GM18502 (cell line): ENCODE results near the gene PPTC7.

ENCODE experiments used
- ATAC-seq: cut with Tn5 transposase; IDR thresholded peaks from one replicate; pipeline ENCODE4 v1.9.1; 2021; ENCODE audit warnings: mild to moderate bottlenecking; ENCODE audit not compliant: unreplicated experiment, poor library complexity

PPTC7 gene

GRCh38 chr12:110501399-110501751, 81.7 kb downstream of the PPTC7 start:
- ATAC-seq: peak; percentile 11

DNA sequence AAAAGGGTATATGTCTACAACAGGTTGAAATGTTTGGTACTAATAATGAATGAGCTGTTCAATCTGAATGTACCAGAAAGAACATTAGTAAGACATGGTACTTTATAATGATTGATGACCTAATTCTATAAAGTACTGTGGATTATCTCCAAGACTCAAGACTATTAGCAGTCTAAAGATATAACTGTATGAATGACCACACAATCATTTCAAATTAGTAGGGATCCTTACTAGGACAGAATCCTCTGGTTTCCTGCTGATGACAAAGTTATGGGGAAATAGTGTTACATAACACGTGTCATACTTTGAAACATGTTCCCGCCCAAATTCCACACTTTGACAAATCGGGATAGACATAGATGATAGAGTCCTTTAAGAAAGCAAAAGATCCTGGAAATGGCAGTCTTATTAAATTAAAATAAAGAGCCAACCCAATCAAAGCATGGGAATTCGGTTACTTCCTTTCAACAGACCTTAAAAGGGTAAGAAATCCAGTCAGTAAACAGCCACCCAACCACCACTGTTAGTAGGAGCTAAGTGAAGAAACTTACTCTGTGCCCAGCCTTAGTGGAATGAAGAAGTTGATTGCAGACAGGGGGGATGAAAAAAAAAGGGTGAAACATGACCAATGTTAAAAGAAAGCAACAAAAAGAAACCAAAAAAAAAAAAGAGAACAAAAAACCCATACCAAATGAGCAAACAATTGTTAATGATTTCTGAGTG, 84.0 kb downstream of the PPTC7 start:
- ATAC-seq: no peak
